Central memory CD4-positive, alpha-beta T cell (primary cell): Measurements from ENCODE around the gene ZFHX2.
A peak's percentile ranks its signal among the peaks of the same experiment; 100 is the strongest.

Experiments used
- DNase-seq: peaks from one replicate; pipeline ENCODE4 v3.0.0; 2022

The ZFHX2 gene

GRCh38 chr14:23559010-23559925 lies 7.7 kb upstream of the ZFHX2 start:
- peak; percentile 54 for DNase-seq

DNA sequence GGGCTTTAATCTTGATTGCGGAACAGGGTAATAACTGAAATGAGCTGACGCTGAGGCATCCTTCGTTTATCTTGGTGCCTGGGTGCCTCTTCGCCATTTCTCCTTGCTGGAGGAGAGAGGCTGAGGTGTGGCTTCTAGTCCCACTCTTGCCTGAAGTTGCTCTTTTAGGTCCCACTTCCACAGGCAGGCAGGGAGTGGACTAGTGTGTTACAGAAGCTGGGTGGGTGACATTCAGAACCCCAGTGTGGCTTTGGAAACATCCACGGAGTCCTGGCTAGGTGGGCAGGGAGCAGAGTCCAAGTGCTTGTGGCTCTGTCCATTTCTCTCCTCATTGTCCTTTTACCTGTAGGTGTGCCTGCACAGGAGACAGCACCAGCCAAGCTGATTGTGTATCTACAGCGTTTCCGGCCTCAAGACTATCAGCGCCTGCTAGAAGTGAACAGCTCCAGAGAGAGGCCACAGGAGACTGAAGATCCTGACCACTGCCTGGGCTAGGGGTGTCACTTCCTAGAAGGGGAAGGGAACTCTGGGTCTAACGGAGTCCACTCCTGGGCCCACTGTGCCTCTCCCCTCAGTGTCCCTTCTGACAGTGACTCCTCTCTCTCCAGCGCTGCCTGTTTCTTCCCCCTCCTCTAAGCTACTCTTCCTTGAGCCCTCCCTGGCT lies 6.9 kb upstream of the ZFHX2 start:
- DNase-seq: no peak

DNA sequence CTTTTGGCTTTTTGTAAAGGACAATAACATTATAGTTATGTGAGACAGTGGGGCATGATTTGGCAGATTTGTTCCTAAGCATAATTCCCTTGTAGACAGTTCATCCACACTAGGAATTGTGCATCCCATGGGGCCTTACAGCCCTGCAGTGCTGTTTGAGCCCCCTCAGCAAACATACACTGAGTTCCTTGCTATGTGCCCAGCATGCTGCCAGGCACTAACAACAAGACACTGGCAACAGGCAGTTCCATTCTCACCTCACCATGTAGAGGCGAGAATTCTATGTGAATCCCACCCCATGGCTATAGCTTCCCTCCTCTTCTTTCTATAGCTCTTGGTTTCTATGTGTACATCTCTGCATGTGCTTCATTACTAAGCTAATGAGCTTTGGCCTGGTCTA lies 6.4 kb upstream of the ZFHX2 start:
- DNase-seq: no peak

GRCh38 chr14:23557521-23557920 lies 6.0 kb upstream of the ZFHX2 start:
- DNase-seq: no peak

DNA sequence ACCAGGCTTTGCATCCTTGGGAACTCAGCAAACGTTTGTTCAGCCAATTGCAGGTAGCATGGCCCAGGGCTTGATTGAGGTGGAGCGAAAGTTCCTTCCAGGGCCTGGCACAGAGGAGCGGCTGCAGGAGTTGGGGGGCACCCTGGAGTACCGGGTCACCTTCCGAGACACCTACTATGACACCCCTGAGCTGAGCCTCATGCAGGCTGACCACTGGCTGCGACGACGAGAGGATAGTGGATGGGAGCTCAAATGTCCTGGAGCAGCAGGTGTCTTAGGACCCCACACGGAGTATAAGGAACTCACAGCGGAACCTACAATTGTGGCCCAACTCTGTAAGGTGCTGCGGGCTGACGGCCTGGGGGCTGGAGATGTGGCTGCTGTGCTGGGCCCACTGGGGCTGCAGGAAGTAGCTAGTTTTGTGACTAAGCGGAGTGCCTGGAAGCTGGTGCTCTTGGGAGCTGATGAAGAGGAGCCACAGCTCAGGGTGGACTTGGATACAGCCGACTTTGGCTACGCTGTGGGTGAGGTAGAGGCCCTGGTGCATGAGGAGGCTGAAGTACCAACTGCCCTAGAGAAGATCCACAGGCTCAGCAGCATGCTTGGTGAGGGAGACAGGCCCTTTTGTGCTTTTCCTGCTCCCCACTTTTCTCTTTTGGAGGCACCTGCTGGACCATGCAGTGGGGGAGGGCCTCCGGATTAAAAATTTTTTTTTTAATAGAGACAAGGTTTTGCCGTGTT lies 5.3 kb upstream of the ZFHX2 start:
- DNase-seq: no peak

DNA sequence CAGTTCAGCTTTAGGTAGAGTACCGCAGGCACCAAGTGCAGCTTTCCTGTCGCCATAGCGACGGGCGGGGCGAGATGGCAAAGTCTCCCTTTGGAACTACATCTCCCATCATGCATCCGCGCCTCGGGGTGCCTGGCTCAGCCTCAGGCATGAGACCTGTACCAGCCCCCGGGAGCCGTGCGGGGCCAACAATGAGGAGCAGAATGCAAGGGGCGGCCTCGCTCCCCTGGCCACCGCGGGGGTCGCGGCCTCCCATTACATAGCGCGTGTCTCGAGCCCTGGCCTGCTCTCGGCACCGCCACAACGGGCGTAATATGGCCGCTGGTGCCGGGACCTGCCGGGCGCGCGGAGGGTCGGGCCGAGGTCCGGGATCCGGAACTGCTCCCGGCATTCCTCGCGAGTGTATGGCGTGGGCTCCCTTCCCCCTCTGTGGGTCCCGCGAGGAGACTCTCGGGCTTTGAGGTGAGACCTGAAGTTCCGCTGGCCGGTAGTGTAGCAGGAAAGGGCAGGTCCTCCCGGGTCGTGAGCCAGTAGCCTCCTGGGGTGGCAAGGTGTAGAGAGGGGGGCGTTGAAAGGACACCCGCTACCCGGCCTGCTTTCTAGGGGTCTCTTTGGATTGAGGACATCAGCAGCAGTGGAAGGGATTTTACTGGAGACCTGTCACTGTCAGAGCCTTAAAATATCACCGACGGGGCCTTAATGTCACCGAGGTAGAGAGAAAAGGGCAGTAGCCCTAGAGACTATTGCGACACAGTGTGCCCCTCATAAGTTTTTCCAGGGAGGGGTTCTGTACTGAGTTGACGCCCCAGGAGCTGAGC lies 4.5 kb upstream of the ZFHX2 start, which contains the start of gene THTPA:
Gene THTPA (plus strand): TSS at position 390 of the 818 bp plus-strand sequence. CDS start 487 bp downstream, outside the sequence.
- DNase-seq: peak; percentile 89

DNA sequence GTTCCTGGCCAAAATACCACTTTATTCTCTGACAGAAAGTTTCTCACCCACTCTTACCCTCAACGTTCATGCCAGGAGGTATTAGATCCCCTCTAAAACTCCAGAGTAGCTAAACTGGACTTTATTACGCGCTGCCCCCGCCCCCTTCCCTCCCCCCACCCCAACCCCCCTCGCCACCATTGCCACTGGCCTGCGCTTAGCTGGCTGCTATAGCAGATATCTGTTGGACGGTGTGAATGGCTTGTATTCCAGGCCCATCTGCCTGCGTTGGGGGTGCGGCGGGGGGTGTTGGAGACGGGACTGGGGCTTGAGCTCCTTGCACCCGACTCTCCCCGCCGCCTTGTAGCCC lies 3.9 kb upstream of the ZFHX2 start:
- DNase-seq: no peak

GRCh38 chr14:23550812-23551265 lies 726 bp downstream of the ZFHX2 start:
- no peak for DNase-seq

DNA sequence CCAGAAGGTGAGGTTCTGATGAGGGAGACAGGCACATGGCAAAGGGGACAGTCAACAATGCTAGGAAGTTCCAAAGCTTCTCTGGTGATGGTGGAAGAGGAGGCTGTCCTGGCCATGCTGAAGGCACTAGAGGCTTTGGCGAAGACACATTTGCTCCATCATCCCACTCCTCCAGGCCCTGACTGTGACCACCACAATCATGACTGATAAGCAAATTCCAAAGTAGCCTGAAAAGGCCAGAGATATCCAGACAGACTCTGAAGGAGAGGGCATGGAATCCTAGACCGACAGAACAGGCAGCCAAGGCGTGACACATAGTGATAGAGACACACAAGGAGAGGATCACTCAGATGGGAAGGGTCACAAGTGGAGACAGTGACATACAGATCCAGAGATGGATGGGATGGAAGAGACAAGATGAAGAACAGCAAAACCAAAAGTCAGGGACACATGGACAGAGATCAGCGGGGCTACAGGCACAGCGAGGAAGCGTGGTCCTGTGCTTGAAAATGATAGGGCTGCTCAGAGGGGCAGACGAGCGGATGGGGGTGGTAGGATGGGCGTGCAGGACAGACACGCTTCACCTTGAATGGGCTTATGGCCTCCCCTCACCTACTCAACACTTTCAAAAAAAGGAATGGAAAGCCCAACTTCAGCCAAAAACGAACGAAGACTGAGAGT lies 1.3 kb downstream of the ZFHX2 start:
- no peak for DNase-seq

DNA sequence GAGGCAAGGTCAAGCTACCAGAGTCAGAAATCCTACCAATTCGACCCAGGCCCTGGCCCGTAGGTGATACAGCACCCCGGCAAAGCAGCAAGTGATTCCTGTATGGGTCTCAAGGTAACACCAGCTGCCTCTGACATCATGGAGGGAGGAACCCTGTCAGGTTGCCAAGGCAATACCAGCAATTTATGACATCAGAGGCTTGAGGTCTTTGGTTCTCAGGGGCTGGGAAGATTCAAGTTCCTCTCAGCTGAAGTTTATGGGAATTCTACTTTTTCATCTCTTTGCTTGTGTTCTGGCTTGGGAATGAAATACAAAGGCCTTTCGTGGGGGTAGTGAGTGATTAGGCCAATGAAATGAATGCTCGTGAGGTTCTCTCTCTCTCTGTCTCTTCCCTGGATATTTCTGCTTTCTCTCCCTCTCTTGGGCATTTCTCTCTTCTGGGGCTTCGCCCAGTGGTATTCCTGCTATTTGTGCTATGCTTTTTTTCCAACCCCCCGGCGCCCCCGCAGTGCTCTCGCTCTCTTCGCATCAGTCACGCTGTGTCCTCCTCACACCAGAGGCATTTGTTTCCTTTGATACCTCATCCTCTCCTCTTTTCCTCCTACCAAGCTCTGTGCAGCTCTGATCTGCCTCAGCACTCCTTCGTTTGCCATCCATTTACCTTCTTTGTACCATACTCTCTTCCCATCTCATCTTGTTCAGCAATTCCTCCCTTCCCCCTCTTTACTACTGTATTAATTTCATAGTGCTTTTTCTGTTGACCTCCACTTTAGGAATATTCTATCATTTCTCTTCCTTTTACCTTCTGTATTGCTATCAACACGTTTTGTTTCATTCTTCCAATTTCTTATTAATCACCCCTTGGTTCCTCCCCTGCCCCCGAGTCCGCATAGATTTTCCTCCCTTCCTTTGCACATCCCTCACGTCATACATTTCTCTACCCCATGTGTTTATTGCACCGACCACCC lies 2.9 kb downstream of the ZFHX2 start:
- no peak for DNase-seq

GRCh38 chr14:23547924-23548323 lies 3.6 kb downstream of the ZFHX2 start:
- DNase-seq: no peak

DNA sequence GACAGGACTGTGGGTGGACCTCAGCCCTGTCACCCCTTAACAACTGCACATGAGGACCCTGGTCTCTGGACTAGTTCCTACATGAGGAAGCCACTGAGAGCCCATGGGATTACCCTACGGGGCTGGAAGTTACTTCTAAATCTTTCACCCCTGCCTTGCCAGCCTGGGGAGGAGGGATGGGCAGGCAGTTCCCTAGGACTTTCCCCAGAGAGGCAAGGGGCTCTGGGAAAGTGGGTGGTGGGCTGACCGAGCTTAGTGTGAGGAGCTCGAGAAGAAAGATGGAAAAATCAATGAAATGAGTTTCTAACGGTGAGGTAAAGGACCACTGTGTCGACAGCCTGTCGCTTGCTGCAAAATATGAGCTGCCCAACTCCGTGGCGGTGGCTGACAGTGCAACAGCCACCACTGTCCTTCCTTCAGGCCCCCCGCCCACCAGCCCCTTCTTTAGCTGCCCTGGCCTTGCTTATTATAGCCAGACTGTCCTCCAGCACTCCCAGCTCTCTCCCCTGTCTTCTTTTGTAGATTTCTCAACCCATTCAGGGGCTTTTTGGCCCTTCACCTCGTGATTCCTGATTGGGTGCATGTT lies 5.0 kb downstream of the ZFHX2 start:
- no peak for DNase-seq

- DNase-seq: no peak
Measured at GRCh38 chr14:23545740-23546365, 5.7 kb downstream of the ZFHX2 start.

- no peak for DNase-seq
Measured at GRCh38 chr14:23544511-23545447, 6.8 kb downstream of the ZFHX2 start.

DNA sequence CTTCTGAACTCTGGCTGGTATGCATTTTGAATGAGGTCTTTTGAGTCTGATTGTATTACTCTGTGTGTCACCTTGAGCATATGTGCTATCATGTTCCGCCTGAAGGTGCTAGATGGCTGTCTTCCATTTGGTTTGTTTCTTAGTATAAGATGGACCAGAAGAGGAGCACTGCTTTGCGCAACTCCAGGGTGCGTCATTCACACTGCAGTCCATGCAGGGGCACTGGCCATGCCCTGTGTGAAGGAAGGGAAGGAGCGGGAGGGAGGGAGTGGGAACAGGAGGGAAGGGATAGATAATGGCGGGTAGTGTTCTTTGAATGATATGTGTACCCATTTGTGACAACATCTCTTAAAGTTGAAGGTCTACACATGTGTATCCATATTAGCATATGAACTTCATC lies 8.2 kb downstream of the ZFHX2 start:
- no peak for DNase-seq

DNA sequence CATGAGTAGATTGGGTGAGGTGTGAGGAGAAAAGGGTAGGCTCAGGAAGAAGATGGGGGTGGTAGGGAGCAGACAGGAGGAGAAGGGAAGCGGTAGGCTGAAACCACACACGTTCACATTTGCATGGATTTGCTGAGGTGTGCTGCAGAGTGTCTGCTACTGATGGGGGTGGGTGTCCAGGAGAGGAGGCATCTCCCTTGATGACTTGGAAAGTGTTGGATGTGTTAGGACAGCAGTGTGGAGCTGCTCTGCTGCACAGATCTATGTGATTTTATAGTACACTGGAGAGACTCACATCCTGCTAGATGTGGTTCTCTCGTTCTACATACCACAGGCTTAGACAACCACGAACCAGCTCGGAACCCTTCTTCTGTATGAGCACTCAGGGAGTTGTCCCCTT lies 9.3 kb downstream of the ZFHX2 start:
- no peak for DNase-seq

- no peak for DNase-seq
Measured at GRCh38 chr14:23540141-23540469, 11.5 kb downstream of the ZFHX2 start.

DNA sequence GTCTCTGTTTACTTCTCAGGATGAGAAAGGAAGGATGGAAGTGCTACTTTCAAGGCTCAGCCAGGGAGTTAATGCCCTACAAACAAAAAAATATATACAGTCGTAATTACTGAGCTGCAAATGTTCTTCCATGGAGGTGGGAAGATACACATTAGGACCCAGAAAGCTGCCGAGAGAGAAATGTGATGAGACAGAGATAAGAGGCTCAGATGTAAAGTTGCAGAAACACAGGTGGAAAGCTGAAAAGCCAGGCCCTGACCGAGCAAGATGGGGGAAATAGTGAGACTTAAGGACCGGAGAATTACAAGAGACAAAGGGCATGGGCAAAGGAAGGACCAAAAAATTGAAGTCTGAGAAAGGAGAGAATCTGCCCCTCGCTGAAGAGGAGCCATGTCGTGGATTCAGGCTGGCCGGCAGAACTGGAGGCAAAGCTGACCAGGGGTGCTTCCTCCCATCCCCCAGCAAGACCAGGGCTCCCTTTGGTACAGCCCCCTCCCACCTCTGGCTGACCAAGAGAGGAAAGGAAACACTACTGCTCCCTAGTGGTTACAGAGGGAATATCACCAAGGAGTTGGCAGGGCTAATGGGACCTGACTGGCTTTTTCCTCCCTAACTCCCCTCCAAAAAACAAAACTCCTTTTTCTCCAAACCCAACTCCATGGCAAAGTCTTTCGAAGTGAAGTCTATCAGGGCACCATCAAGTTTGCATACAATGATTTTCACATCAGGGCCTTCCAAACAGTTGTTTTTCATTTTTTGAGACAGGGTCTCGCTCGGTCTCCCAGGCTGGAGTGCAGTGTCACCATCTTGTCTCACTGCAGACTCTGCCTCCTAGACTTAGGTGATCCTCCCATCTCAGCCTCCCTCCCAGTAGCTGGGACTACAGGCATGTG lies 12.1 kb downstream of the ZFHX2 start:
- DNase-seq: peak; percentile 32
